Measurements from ENCODE around the gene KYNU.

GRCh38 chr2:142857256-142858164, 20.0 kb upstream of the KYNU start:
- no peak for TF ChIP-seq EZH2 (IDR thresholded peaks at IDR 0.05; ENCODE audit: borderline replicate concordance, low read length)
- TF ChIP-seq, protein P1, sequence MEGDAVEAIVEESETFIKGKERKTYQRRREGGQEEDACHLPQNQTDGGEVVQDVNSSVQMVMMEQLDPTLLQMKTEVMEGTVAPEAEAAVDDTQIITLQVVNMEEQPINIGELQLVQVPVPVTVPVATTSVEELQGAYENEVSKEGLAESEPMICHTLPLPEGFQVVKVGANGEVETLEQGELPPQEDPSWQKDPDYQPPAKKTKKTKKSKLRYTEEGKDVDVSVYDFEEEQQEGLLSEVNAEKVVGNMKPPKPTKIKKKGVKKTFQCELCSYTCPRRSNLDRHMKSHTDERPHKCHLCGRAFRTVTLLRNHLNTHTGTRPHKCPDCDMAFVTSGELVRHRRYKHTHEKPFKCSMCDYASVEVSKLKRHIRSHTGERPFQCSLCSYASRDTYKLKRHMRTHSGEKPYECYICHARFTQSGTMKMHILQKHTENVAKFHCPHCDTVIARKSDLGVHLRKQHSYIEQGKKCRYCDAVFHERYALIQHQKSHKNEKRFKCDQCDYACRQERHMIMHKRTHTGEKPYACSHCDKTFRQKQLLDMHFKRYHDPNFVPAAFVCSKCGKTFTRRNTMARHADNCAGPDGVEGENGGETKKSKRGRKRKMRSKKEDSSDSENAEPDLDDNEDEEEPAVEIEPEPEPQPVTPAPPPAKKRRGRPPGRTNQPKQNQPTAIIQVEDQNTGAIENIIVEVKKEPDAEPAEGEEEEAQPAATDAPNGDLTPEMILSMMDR (IDR thresholded peaks at IDR 0.05; ENCODE audit: low read length) = no peak
